ENCODE results near the gene CARD16.
"Not testable (repeated sequence)": the region's sequence is repeated elsewhere in the genome, so short reads cannot be mapped to it uniquely, and the experiment has no call there.

DNA sequence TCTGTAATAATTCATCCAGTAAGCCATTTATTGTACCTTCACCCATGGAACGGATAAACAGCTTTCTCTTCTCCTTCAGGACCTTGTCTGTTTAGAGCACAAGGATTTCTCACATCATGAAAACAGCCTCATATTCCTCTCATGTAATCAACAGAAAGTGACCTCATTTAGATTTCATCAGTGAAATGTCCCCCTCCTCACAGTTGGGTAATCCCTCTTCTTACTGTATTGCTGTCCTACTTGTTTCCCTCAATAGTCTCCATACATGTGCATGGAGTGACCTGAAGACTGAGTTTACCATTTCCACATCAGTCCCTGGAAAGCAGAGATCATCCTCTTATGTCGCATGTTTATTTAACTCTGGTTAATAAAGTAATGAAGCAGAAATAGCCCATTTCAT, 10.7 kb downstream of the CARD16 start:
- TF ChIP-seq CTCF (IDR thresholded peaks at IDR 0.05; ENCODE audit: insufficient read depth, low read length); GABPA (IDR thresholded peaks at IDR 0.05; ENCODE audit: low read depth); POLR2AphosphoS5 (IDR thresholded peaks at IDR 0.05; ENCODE audit: low read depth); SPI1 (IDR thresholded peaks at IDR 0.05; ENCODE audit: borderline replicate concordance, low read depth): not testable (repeated sequence)
- TF ChIP-seq, protein P1, sequence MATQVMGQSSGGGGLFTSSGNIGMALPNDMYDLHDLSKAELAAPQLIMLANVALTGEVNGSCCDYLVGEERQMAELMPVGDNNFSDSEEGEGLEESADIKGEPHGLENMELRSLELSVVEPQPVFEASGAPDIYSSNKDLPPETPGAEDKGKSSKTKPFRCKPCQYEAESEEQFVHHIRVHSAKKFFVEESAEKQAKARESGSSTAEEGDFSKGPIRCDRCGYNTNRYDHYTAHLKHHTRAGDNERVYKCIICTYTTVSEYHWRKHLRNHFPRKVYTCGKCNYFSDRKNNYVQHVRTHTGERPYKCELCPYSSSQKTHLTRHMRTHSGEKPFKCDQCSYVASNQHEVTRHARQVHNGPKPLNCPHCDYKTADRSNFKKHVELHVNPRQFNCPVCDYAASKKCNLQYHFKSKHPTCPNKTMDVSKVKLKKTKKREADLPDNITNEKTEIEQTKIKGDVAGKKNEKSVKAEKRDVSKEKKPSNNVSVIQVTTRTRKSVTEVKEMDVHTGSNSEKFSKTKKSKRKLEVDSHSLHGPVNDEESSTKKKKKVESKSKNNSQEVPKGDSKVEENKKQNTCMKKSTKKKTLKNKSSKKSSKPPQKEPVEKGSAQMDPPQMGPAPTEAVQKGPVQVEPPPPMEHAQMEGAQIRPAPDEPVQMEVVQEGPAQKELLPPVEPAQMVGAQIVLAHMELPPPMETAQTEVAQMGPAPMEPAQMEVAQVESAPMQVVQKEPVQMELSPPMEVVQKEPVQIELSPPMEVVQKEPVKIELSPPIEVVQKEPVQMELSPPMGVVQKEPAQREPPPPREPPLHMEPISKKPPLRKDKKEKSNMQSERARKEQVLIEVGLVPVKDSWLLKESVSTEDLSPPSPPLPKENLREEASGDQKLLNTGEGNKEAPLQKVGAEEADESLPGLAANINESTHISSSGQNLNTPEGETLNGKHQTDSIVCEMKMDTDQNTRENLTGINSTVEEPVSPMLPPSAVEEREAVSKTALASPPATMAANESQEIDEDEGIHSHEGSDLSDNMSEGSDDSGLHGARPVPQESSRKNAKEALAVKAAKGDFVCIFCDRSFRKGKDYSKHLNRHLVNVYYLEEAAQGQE (IDR thresholded peaks at IDR 0.05; ENCODE audit: insufficient replicate concordance, low read depth), result not testable (repeated sequence)

All from HL-60 (cell line).